ENCODE results near the gene BLM.

- no peak for TF ChIP-seq CTCF (IDR thresholded peaks at IDR 0.05)
- TF ChIP-seq EZH2phosphoT487 (IDR thresholded peaks at IDR 0.05): no peak
- no peak for TF ChIP-seq EZH2 (IDR thresholded peaks at IDR 0.05)
Measured at GRCh38 chr15:90757461-90757860, 40.3 kb downstream of the BLM start.

Data from neural progenitor cell (in vitro differentiated cells).